ENCODE data around the gene SCN8A. TPM values are rescaled to one million over a fixed set of nuclear protein-coding genes. Genes with fewer than 3 reads are reported as not detected.
"Not testable (repeated sequence)": the region's sequence is repeated elsewhere in the genome, so short reads cannot be mapped to it uniquely, and the experiment has no call there.

Gene SCN8A
- total RNA-seq, 4 donors from 2014 or later: 0.08 to 0.62 (median 0.58) TPM

DNA sequence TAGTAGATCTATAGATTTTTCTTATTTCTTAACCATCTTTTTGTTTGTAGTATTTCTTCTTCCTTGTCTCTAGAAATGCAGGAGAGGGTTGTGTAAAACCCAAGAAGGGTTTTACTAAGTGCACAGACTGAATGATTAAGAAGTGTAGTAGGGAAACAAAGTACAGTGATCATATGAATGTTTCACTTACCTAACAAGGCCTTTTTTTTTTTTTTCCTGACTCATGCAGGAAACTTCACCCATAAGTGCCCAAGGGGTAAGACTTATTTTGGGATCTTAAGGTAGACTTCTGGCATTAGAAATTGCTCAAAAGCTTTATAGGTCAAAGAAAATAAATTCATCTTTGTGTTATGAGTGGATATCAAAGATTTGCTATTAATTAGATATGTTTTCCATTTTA is 10.2 kb downstream of the SCN8A start:
- H3K27me3 ChIP-seq: no peaks in the 10 kb centered on the region
- H3K4me3 ChIP-seq: no peak overlapping the region
- H3K9me3 ChIP-seq: no peaks in the 10 kb centered on the region
- H3K4me1 ChIP-seq: no peaks in the 10 kb centered on the region
- TF ChIP-seq EP300 (IDR thresholded peaks at IDR 0.05) (no peak), POLR2AphosphoS5 (IDR thresholded peaks at IDR 0.05) (no peak), POLR2A (IDR thresholded peaks at IDR 0.05) (no peak)
- no peak overlapping the region for H3K27ac ChIP-seq
- DNase-seq (ENCODE audit: low spot score in 2 of 2): no peak
- H3K36me3 ChIP-seq: no peaks in the 10 kb centered on the region

DNA sequence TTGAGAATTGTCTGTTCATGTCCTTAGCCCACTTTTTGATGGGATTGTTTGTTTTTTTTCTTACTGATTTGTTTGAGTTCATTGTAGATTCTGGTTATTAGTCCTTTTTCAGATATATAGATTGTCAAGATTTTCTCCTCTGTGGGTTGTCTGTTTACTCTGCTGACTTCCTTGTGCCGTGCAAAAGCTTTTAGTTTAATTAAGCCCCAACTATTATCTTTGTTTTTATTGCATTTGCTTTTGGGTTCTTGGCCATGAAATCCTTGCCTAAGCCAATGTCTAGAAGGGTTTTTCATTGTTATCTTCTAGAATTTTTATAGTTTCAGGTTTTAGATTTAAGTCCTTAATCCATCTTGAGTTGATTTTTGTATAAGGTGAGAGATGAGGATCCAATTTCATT is 14.9 kb downstream of the SCN8A start:
- H3K27ac ChIP-seq; H3K27me3 ChIP-seq; H3K4me1 ChIP-seq; H3K9me3 ChIP-seq; DNase-seq (ENCODE audit: low spot score in 2 of 2); H3K36me3 ChIP-seq; H3K4me3 ChIP-seq: not testable (repeated sequence)
- WGBS: 75% methylated on average over 1 of the region's 1 CpG

DNA sequence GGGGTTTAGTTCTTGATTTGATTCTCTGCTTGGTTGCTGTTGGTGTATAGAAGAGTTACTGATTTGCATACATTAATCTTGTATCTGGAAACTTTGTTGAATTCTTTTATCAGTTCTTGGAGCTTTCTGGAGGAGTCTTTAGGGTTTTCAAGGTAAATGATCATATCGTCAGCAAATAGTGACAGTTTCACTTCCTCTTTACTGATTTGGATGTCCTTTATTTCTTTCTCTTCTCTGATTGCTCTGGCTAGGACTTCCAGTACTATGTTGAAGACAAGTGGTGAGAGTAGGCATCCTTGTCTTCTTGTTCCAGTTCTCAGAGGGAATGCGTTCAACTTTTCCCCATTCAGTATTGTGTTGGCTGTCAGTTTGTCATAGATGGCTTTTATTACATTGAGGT is 16.2 kb downstream of the SCN8A start:
- H3K9me3 ChIP-seq; H3K27ac ChIP-seq; DNase-seq (ENCODE audit: low spot score in 2 of 2); H3K4me3 ChIP-seq; H3K36me3 ChIP-seq; H3K4me1 ChIP-seq; H3K27me3 ChIP-seq: not testable (repeated sequence)
- WGBS: 96% methylated on average over 2 of the region's 2 CpGs

DNA sequence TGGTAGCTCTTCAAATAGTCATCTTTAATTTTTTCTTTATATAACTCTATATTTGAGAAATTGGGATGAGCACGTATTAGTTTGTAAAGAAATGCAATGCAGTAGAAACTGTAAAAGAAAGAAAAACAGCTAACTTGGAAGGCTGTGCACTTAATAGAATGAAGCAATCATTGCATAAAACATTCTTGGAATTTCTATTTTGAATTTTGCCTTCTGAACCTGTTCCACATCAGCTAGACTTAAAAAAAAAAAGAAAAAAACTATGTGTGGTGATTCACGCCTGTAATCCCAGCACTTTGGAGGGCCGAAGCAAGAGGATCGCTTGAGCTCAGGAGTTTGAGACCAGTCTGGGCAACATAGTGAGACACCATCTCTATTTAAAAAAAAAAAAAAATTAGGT is 29.4 kb downstream of the SCN8A start:
- Histone ChIP-seq H3K27ac (no peak overlapping the region), H3K36me3 (no peaks in the 10 kb centered on the region), H3K27me3 (no peaks in the 10 kb centered on the region), H3K9me3 (no peaks in the 10 kb centered on the region), H3K4me1 (no peaks in the 10 kb centered on the region), H3K4me3 (no peak overlapping the region)
- no peak for TF ChIP-seq POLR2A (IDR thresholded peaks at IDR 0.05)
- no peak for TF ChIP-seq POLR2AphosphoS5 (IDR thresholded peaks at IDR 0.05)
- TF ChIP-seq, protein P1, sequence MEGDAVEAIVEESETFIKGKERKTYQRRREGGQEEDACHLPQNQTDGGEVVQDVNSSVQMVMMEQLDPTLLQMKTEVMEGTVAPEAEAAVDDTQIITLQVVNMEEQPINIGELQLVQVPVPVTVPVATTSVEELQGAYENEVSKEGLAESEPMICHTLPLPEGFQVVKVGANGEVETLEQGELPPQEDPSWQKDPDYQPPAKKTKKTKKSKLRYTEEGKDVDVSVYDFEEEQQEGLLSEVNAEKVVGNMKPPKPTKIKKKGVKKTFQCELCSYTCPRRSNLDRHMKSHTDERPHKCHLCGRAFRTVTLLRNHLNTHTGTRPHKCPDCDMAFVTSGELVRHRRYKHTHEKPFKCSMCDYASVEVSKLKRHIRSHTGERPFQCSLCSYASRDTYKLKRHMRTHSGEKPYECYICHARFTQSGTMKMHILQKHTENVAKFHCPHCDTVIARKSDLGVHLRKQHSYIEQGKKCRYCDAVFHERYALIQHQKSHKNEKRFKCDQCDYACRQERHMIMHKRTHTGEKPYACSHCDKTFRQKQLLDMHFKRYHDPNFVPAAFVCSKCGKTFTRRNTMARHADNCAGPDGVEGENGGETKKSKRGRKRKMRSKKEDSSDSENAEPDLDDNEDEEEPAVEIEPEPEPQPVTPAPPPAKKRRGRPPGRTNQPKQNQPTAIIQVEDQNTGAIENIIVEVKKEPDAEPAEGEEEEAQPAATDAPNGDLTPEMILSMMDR (IDR thresholded peaks at IDR 0.05): no peak
- TF ChIP-seq EP300 (IDR thresholded peaks at IDR 0.05): no peak
- 85% methylated on average over 4 of the region's 4 CpGs for WGBS
- DNase-seq (ENCODE audit: low spot score in 2 of 2): no peak

DNA sequence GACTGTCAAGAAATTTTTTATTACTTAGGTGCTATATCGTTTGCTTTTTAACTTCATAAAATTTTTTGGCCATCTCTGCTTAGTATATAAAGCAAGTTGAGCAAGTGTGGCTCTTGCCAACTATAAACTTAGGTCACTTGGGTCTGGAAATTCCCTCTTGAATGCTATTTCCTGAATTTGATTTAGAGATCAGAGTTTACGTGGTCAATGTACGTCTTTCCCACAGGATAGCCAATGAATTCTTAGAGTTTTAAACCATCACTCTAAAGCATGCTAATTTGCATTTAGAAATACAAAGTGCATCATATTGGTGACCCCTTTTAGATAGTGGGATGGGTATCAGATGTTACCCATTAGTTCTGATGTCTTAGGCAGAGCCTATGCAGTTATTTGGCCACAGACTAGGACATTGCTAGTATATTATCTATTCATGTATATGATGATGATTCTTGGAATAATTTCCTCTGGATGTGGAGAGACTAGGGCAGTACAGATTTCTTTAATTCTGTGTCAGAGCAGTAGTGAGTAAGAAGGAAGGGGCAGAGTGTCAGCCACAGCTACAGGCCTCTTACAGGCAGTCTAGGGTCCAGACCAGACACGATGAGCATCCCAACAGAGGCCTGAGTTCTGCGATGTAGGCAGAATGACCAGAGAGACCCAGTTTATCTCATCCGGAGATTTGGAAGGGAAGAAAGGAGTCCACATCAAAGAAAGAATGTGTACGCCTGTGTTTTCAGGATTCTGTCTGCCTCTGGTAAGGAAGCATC is 30.3 kb downstream of the SCN8A start:
- no peaks in the 10 kb centered on the region for H3K27me3 ChIP-seq
- H3K36me3 ChIP-seq: no peaks in the 10 kb centered on the region
- H3K9me3 ChIP-seq: no peaks in the 10 kb centered on the region
- no peak for DNase-seq (ENCODE audit: low spot score in 2 of 2)
- no peak overlapping the region for H3K27ac ChIP-seq
- no peaks in the 10 kb centered on the region for H3K4me1 ChIP-seq
- 72% methylated on average over 7 of the region's 7 CpGs for WGBS
- TF ChIP-seq, protein P1 (IDR thresholded peaks at IDR 0.05): no peak
- no peak for TF ChIP-seq EP300 (IDR thresholded peaks at IDR 0.05)
- no peak for TF ChIP-seq POLR2AphosphoS5 (IDR thresholded peaks at IDR 0.05)
- TF ChIP-seq POLR2A (IDR thresholded peaks at IDR 0.05): no peak
- no peak overlapping the region for H3K4me3 ChIP-seq

DNA sequence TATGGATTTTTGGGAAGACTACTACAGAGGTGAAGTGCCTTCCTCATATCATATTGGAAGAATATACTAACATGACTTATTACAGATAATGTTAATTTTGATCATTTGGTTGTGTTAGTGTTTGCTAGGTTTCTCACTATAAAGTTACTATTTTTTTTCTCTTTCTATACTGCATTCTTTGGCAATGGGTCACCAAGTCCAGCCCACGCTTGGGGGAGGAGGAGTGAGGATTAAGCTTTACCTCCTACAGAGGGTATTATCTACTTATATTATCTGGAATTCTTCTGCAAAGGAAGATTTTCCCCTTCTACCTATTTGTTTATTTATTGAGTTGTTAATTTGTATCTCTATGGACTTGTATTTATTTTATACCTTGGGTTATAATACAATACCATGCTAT is 31.5 kb downstream of the SCN8A start:
- 77% methylated on average over 1 of the region's 1 CpG for WGBS
- DNase-seq (ENCODE audit: low spot score in 2 of 2): no peak
- no peaks in the 10 kb centered on the region for H3K27me3 ChIP-seq
- no peak for TF ChIP-seq POLR2AphosphoS5 (IDR thresholded peaks at IDR 0.05)
- TF ChIP-seq POLR2A (IDR thresholded peaks at IDR 0.05): no peak
- no peak for TF ChIP-seq EP300 (IDR thresholded peaks at IDR 0.05)
- TF ChIP-seq, protein P1 (IDR thresholded peaks at IDR 0.05): no peak
- H3K4me1 ChIP-seq: no peaks in the 10 kb centered on the region
- no peaks in the 10 kb centered on the region for H3K36me3 ChIP-seq
- H3K4me3 ChIP-seq: no peak overlapping the region
- no peaks in the 10 kb centered on the region for H3K9me3 ChIP-seq
- H3K27ac ChIP-seq: no peak overlapping the region

DNA sequence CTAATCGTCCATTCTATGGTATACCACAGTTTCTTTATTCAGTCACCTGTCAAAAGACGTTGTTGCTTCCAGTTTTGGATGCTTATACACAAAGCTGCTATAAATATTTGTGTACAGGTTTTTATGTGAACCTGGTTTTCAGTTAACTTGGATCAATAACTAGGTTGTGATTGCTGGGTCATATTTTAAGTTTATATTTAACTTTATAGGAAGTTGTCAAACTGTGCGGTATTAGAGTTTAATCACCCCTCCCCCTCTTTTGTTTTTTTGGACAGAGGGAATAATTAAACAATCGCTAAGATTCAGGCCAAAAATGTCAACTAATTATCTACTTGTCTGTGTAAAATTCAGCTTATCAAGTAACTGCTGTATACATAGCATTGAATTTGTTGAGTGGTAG is 34.3 kb downstream of the SCN8A start:
- no peaks in the 10 kb centered on the region for H3K27me3 ChIP-seq
- no peak overlapping the region for H3K4me3 ChIP-seq
- no peak for TF ChIP-seq EP300 (IDR thresholded peaks at IDR 0.05)
- no peak for TF ChIP-seq POLR2A (IDR thresholded peaks at IDR 0.05)
- TF ChIP-seq, protein P1 (IDR thresholded peaks at IDR 0.05): no peak
- no peak for TF ChIP-seq POLR2AphosphoS5 (IDR thresholded peaks at IDR 0.05)
- H3K27ac ChIP-seq: no peak overlapping the region
- 72% methylated on average over 4 of the region's 4 CpGs for WGBS
- no peak for DNase-seq (ENCODE audit: low spot score in 2 of 2)
- no peaks in the 10 kb centered on the region for H3K4me1 ChIP-seq
- H3K36me3 ChIP-seq: no peaks in the 10 kb centered on the region
- H3K9me3 ChIP-seq: no peaks in the 10 kb centered on the region
